Endothelial cell of umbilical vein (primary cell): ENCODE data around the gene LAIR2. TPM values are rescaled to one million over a fixed set of nuclear protein-coding genes. Genes with fewer than 3 reads are reported as not detected.

ENCODE experiments used
- BruUV-seq: library from RNA; stranded (reverse); fragments of 400-500 nt; replicated peaks from 2 replicates; lab custom pipeline; 2021; lab: Mats Ljungman, UMichigan
- CTCF ChIA-PET: fragments of 300-600, 350-600 bp; sonication (Branson Sonifier 250); formaldehyde crosslinking; loops from one replicate; lab custom pipeline; 2021; ENCODE audit warnings: antibody characterized with exemption, inconsistent platforms; lab: Charles Lee
- POLR2A ChIA-PET: fragments of 300-600, 350-600 bp; sonication (Branson Sonifier 250); formaldehyde crosslinking; loops from one replicate; lab custom pipeline; 2021; ENCODE audit warnings: antibody characterized with exemption, inconsistent platforms; lab: Charles Lee
- DNase-seq: peaks from one replicate; pipeline ENCODE4 v3.0.0-alpha.2; 2011; ENCODE audit warnings: low read depth, low spot score
- FAIRE-seq: peaks from 2 replicates; lab custom pipeline; 2011; peaks lifted over from hg19 to GRCh38; lab: Jason Lieb, UNC
- H2AFZ ChIP-seq: 2 replicates; pipeline ENCODE4 v1.6.0; 2012; ENCODE audit warnings: low read depth, low read length, control low read depth, inconsistent platforms
- H3K27ac ChIP-seq: 2 replicates; pipeline ENCODE4 v1.5.1; 2011; ENCODE audit warnings: low read depth, mild to moderate bottlenecking, control low read depth, low read length, moderate library complexity; ENCODE audit not compliant: insufficient read depth
- H3K27me3 ChIP-seq, 2 experiments: 2 replicates each; pipeline versions ENCODE4 v1.6.0 to v1.6.1; 2011; ENCODE audit warnings: low read length in 2 of 2, mixed read lengths in 1 of 2; ENCODE audit not compliant: control insufficient read depth in 2 of 2, insufficient read depth in 2 of 2
- H3K36me3 ChIP-seq, 2 experiments: 2 replicates in 1 of 2; 3 replicates in 1 of 2; pipeline ENCODE4 v1.5.1; 2011; ENCODE audit warnings: low read length in 2 of 2, mild to moderate bottlenecking in 1 of 2, moderate library complexity in 1 of 2; ENCODE audit not compliant: control insufficient read depth in 2 of 2, insufficient read depth in 2 of 2; ENCODE audit errors: extremely low read depth in 1 of 2
- H3K4me1 ChIP-seq: 3 replicates; pipeline ENCODE4 v1.5.1; 2011; ENCODE audit warnings: mild to moderate bottlenecking, low read length; ENCODE audit not compliant: control insufficient read depth, insufficient read depth; ENCODE audit errors: extremely low read depth
- H3K4me2 ChIP-seq: 2 replicates; pipeline ENCODE4 v1.6.1; 2011; ENCODE audit warnings: low read length, control low read depth, mixed read lengths; ENCODE audit not compliant: insufficient read depth
- H3K4me3 ChIP-seq, 3 experiments: fragments of 200-600 bp in 1 of 3; sonication (generic), shearing (Covaris generic) in 1 of 3; replicated peaks in 1 of 3; 2 replicates each; pipeline ENCODE4 v1.5.1; 2011 to 2016; ENCODE audit warnings: control low read depth in 3 of 3, low read length in 3 of 3, mild to moderate bottlenecking in 2 of 3, inconsistent platforms in 1 of 3, low read depth in 1 of 3, moderate library complexity in 1 of 3; ENCODE audit not compliant: insufficient read depth in 1 of 3
- H3K79me2 ChIP-seq: 2 replicates; pipeline ENCODE4 v1.6.0; 2012; ENCODE audit warnings: low read length, inconsistent platforms; ENCODE audit not compliant: control insufficient read depth, insufficient read depth
- H3K9ac ChIP-seq: replicated peaks from 2 replicates; pipeline ENCODE3; 2011; ENCODE audit warnings: low read length, control low read depth; ENCODE audit not compliant: insufficient read depth; ENCODE audit errors: extremely low read depth
- H3K9me1 ChIP-seq: replicated peaks from 3 replicates; pipeline ENCODE4 v1.6.0; 2011; ENCODE audit warnings: mild to moderate bottlenecking, low read length; ENCODE audit not compliant: control insufficient read depth, insufficient read depth; ENCODE audit errors: extremely low read depth
- H3K9me3 ChIP-seq: replicated peaks from 2 replicates; pipeline ENCODE4 v1.5.1; 2012; ENCODE audit warnings: low read length, inconsistent platforms; ENCODE audit not compliant: control insufficient read depth, insufficient read depth
- H4K20me1 ChIP-seq: replicated peaks from 2 replicates; pipeline ENCODE3; 2011; ENCODE audit warnings: mild to moderate bottlenecking, low read length; ENCODE audit not compliant: control insufficient read depth, insufficient read depth; ENCODE audit errors: extremely low read depth
- EZH2 ChIP-seq: IDR thresholded peaks from 2 replicates; pipeline ENCODE4 v1.6.1; 2012; ENCODE audit warnings: borderline replicate concordance, low read depth, mild to moderate bottlenecking, moderate library complexity, low read length, inconsistent platforms; ENCODE audit not compliant: severe bottlenecking
- FOS ChIP-seq: IDR thresholded peaks from 2 replicates; pipeline ENCODE4 v1.6.1; 2011; ENCODE audit warnings: mild to moderate bottlenecking, low read length, moderate library complexity, borderline replicate concordance; ENCODE audit not compliant: insufficient read depth
- GATA2 ChIP-seq: IDR thresholded peaks from 2 replicates; pipeline ENCODE4 v1.7.0; 2011; ENCODE audit warnings: low read depth, mild to moderate bottlenecking, moderate library complexity, mixed read lengths, low read length; ENCODE audit not compliant: insufficient read length, insufficient read depth
- JUN ChIP-seq: IDR thresholded peaks from 2 replicates; pipeline ENCODE4 v1.6.1; 2011; ENCODE audit warnings: borderline replicate concordance, low read depth; ENCODE audit not compliant: insufficient read length, insufficient read depth
- MYC ChIP-seq: IDR thresholded peaks from one replicate; pipeline ENCODE4 v1.6.1; 2011; ENCODE audit warnings: mild to moderate bottlenecking, low read depth, low read length
- POLR2A ChIP-seq: IDR thresholded peaks from 2 replicates; pipeline ENCODE4 v1.6.1; 2012; ENCODE audit warnings: low read depth, mild to moderate bottlenecking, control low read depth, low read length
- POLR2AphosphoS5 ChIP-seq: IDR thresholded peaks from 2 replicates; pipeline ENCODE4 v1.6.1; 2012; ENCODE audit warnings: low read depth, mild to moderate bottlenecking, control low read depth, low read length, moderate library complexity; ENCODE audit not compliant: insufficient read depth
- dilution Hi-C: fragments of 300-500 bp; cut with MboI; formaldehyde crosslinking; loops from one replicate; pipeline ENCODE4 v1.15.0; 2019; ENCODE audit warnings: low sequenced_read_pairs; ENCODE audit not compliant: extremely low pct_ligation_motif_present
- intact Hi-C: fragments of 100-400 bp; cut with micrococcal nuclease; formaldehyde crosslinking; loops from one replicate; pipeline ENCODE4 v1.10.0; 2022
- polyA plus RNA-seq, 4 experiments: library from polyadenylated mRNA; depleted of rRNA in 3 of 4; stranded (reverse) in 3 of 4; unstranded in 1 of 4; fragments of >200 nt; gene quantifications; 2 replicates each; pipeline versions ENCODE4 v1.2.1 to v1.2.3, GENCODE V29; 2011 to 2012; ENCODE audit warnings: missing spikeins in 1 of 4
- total RNA-seq: library from RNA; stranded (reverse); gene quantifications from 2 replicates; pipeline ENCODE4 v1.2.3, GENCODE V29; 2021
- TF ChIP-seq, protein P1 (sequence below), 2 donors: IDR thresholded peaks; 1 replicate in 1 of 2; 2 replicates in 1 of 2; pipeline ENCODE4 v1.5.1; 2011; ENCODE audit warnings: low read length in 2 of 2, mild to moderate bottlenecking in 2 of 2, moderate library complexity in 2 of 2, control low read depth in 1 of 2, inconsistent platforms in 1 of 2, low read depth in 1 of 2; ENCODE audit not compliant: insufficient read depth in 1 of 2; ENCODE audit errors: extremely low read depth in 1 of 2
- TF ChIP-seq, protein P2 (sequence below): IDR thresholded peaks from 2 replicates; pipeline ENCODE4 v1.6.1; 2011; ENCODE audit not compliant: insufficient read depth, insufficient read length

LAIR2 gene
- total and polyA plus RNA-seq, 2 donors (not counting 3 experiments of a cell fraction or from before 2014, with no cell fraction given): not detected

DNA sequence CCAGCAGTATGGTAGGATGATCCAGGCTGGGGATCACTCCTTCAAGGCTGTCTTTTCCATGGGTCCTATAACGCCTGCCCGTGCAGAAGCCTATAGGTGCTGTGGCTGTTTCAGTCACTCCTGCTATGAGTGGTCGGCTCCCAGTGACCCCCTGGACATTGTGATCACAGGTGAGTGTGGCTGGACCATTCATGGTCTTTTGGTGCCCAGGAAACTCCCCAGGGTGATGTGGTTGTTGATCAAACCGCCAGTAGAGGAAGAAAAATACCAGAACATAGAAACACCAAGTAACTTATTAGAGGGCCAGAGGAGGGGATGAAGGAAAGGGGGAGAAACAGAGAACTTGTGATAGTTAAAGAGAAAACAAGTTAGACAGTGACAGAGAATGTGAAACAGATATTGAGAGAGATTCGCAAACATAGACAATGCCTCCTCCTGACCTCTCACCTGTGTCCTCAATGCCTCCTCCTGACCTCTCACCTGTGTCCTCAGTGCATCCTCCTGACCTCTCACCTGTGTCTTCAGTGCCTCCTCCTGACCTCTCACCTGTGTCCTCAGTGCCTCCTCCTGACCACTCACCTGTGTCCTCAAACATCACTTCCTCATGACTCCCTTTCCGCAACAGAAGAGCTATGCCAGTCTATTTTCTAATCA is 19.4 kb downstream of the LAIR2 start:
- H3K9ac ChIP-seq: no peak overlapping the region
- H3K9me3 ChIP-seq: no peaks in the 10 kb centered on the region
- TF ChIP-seq, protein P1, sequence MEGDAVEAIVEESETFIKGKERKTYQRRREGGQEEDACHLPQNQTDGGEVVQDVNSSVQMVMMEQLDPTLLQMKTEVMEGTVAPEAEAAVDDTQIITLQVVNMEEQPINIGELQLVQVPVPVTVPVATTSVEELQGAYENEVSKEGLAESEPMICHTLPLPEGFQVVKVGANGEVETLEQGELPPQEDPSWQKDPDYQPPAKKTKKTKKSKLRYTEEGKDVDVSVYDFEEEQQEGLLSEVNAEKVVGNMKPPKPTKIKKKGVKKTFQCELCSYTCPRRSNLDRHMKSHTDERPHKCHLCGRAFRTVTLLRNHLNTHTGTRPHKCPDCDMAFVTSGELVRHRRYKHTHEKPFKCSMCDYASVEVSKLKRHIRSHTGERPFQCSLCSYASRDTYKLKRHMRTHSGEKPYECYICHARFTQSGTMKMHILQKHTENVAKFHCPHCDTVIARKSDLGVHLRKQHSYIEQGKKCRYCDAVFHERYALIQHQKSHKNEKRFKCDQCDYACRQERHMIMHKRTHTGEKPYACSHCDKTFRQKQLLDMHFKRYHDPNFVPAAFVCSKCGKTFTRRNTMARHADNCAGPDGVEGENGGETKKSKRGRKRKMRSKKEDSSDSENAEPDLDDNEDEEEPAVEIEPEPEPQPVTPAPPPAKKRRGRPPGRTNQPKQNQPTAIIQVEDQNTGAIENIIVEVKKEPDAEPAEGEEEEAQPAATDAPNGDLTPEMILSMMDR (IDR thresholded peaks at IDR 0.05; ENCODE audit: extremely low read depth in 1 of 2, insufficient read depth in 1 of 2, low read depth in 1 of 2, low read length in 2 of 2): no peak
- TF ChIP-seq POLR2AphosphoS5: no peak
- TF ChIP-seq MYC: no peak
- TF ChIP-seq POLR2A: no peak
- H3K27me3 ChIP-seq: no peaks in the 10 kb centered on the region
- POLR2A ChIA-PET: no interaction called here
- no peaks in the 10 kb centered on the region for H4K20me1 ChIP-seq
- DNase-seq (no peak), FAIRE-seq (no peak)
- dilution Hi-C loops: no loop called here
- TSS peak; percentile 43 for BruUV-seq
- H3K79me2 ChIP-seq: no peaks in the 10 kb centered on the region
- CTCF ChIA-PET: no interaction called here
- intact Hi-C loops: no loop called here
- no peak overlapping the region for H3K4me2 ChIP-seq
- H2AFZ ChIP-seq: no peak overlapping the region
- H3K9me1 ChIP-seq: no peaks in the 10 kb centered on the region
- peaks cover 43% of the 10 kb centered on the region for H3K4me1 ChIP-seq
- H3K27ac ChIP-seq: peak overlapping the region; percentile 66
- no peak overlapping the region for H3K4me3 ChIP-seq
- no peaks in the 10 kb centered on the region for H3K36me3 ChIP-seq

DNA sequence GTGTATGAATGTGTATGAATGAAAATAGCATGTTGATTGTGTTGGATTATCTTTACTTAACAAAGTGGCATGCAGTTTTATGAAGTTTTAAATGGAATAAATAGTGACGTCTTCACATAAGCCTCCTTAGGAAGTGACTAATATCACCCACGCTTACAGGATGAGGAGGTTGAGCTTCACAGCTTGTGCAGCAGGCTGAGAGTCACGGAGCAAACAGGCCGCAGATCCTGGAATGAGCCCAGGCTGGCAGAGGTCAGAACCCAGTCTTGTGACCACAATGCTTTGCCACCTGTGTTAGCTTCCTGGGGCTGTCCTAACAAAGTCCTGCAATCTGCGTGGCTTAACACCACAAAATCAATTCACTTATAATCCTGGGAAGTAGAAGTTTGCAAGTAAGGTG is 20.8 kb downstream of the LAIR2 start:
- intact Hi-C loops: loop anchor here (1.0 kb wide), 1 partner anchor 50 kb away; the partner anchor contains the start of gene CDC42EP5
- Histone ChIP-seq H4K20me1 (no peaks in the 10 kb centered on the region), H3K27ac (peak overlapping the region; percentile 58), H3K4me1 (peaks cover 39% of the 10 kb centered on the region), H3K79me2 (no peaks in the 10 kb centered on the region), H3K9me3 (no peaks in the 10 kb centered on the region), H3K27me3 (no peaks in the 10 kb centered on the region), H3K9me1 (no peaks in the 10 kb centered on the region), H3K4me3 (no peak overlapping the region), H3K36me3 (no peaks in the 10 kb centered on the region), H3K4me2 (no peak overlapping the region), H2AFZ (no peak overlapping the region), H3K9ac (no peak overlapping the region)
- ChIA-PET POLR2A (no interaction called here), CTCF (no interaction called here)
- TF ChIP-seq MYC: no peak
- no peak for TF ChIP-seq EZH2
- TF ChIP-seq, protein P2, sequence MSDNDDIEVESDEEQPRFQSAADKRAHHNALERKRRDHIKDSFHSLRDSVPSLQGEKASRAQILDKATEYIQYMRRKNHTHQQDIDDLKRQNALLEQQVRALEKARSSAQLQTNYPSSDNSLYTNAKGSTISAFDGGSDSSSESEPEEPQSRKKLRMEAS: peak; percentile 43
- peak; percentile 91 for TF ChIP-seq JUN
- peak; percentile 71 for TF ChIP-seq POLR2AphosphoS5
- peak; percentile 68 for TF ChIP-seq FOS
- no peak for TF ChIP-seq GATA2
- TF ChIP-seq POLR2A: no peak
- TF ChIP-seq, protein P1 (IDR thresholded peaks at IDR 0.05; ENCODE audit: extremely low read depth in 1 of 2, insufficient read depth in 1 of 2, low read depth in 1 of 2, low read length in 2 of 2): no peak
- no TSS peak for BruUV-seq
- FAIRE-seq: peak; percentile 97
- dilution Hi-C loops: no loop called here
- DNase-seq: peak; percentile 79
